SJCRH30 (cell line): ENCODE results near the gene ANKLE1. TPM values are rescaled to one million over a fixed set of nuclear protein-coding genes. Genes with fewer than 3 reads are reported as not detected.

ENCODE experiments used
- DNase-seq, 2 experiments: peaks; one replicate each; pipeline ENCODE4 v3.0.0-alpha.2; 2015 to 2020
- H3K27ac ChIP-seq: fragments of 250-450 bp; sonication (Bioruptor Pico); 2 replicates; pipeline ENCODE4 v1.5.1; 2020; ENCODE audit warnings: mild to moderate bottlenecking, moderate library complexity
- H3K27me3 ChIP-seq: fragments of 250-450 bp; sonication (Bioruptor Pico); 2 replicates; pipeline ENCODE4 v1.5.1; 2020; ENCODE audit warnings: mild to moderate bottlenecking, moderate library complexity
- H3K36me3 ChIP-seq: fragments of 250-450 bp; sonication (Bioruptor Pico); 2 replicates; pipeline ENCODE4 v1.5.1; 2020; ENCODE audit warnings: mild to moderate bottlenecking, moderate library complexity
- H3K4me1 ChIP-seq: fragments of 250-450 bp; sonication (Bioruptor Pico); 2 replicates; pipeline ENCODE4 v1.5.1; 2020; ENCODE audit warnings: mild to moderate bottlenecking, moderate library complexity
- H3K4me3 ChIP-seq: fragments of 250-450 bp; sonication (Bioruptor Pico); 2 replicates; pipeline ENCODE4 v1.5.1; 2020; ENCODE audit warnings: mild to moderate bottlenecking, moderate library complexity
- H3K9me3 ChIP-seq: fragments of 250-450 bp; sonication (Bioruptor Pico); replicated peaks from 2 replicates; pipeline ENCODE4 v1.5.1; 2020; ENCODE audit warnings: mild to moderate bottlenecking, moderate library complexity
- total RNA-seq: library from RNA; depleted of rRNA; stranded (reverse); fragments of >200 nt; shearing (Covaris generic); gene quantifications from 2 replicates; pipeline ENCODE4 v1.2.3, GENCODE V29; 2014; rRNA removed

Gene ANKLE1
- 0.49 and 0.66 TPM in 2 replicates for total RNA-seq

GRCh38 chr19:17281391-17282304, at the start of gene ANKLE1:
TSS of gene ANKLE1 (plus strand) at chr19:17281901. CDS start at chr19:17281921, 20 bp downstream.
- H3K36me3 ChIP-seq, result peaks cover 18% of the 10 kb centered on the region
- no peak within 1 kb of the TSS for H3K4me3 ChIP-seq
- H3K27me3 ChIP-seq, result no peaks in the 10 kb centered on the region
- H3K4me1 ChIP-seq, result no peaks in the 10 kb centered on the region
- DNase-seq, result no peak
- H3K9me3 ChIP-seq, result no peaks in the 10 kb centered on the region; the same call in 1 of the 2 replicates
- H3K27ac ChIP-seq, result no peak within 1 kb of the TSS

- peaks cover 45% of the 10 kb centered on the region for H3K36me3 ChIP-seq
- no peak for DNase-seq
- no peaks in the 10 kb centered on the region for H3K9me3 ChIP-seq
- no peaks in the 10 kb centered on the region for H3K4me1 ChIP-seq
- no peak overlapping the region for H3K4me3 ChIP-seq
- no peak overlapping the region for H3K27ac ChIP-seq
- H3K27me3 ChIP-seq, result no peaks in the 10 kb centered on the region
These were observed 49.4 kb upstream of the ANKLE1 start for GRCh38 chr19:17232258-17232657.

GRCh38 chr19:17234911-17235299, 46.8 kb upstream of the ANKLE1 start:
- H3K36me3 ChIP-seq, result peaks cover 58% of the 10 kb centered on the region
- H3K27me3 ChIP-seq, result no peaks in the 10 kb centered on the region
- no peak overlapping the region for H3K4me3 ChIP-seq
- H3K27ac ChIP-seq, result no peak overlapping the region
- H3K4me1 ChIP-seq, result no peaks in the 10 kb centered on the region
- H3K9me3 ChIP-seq, result no peaks in the 10 kb centered on the region
- no peak for DNase-seq

GRCh38 chr19:17235300-17235970, 46.3 kb upstream of the ANKLE1 start:
- H3K36me3 ChIP-seq, result peaks cover 61% of the 10 kb centered on the region
- DNase-seq, result no peak
- H3K4me3 ChIP-seq, result no peak overlapping the region
- H3K27me3 ChIP-seq, result no peaks in the 10 kb centered on the region
- no peaks in the 10 kb centered on the region for H3K9me3 ChIP-seq
- no peak overlapping the region for H3K27ac ChIP-seq
- no peaks in the 10 kb centered on the region for H3K4me1 ChIP-seq

GRCh38 chr19:17235971-17236777, 45.5 kb upstream of the ANKLE1 start:
- no peak overlapping the region for H3K4me3 ChIP-seq
- no peaks in the 10 kb centered on the region for H3K9me3 ChIP-seq
- DNase-seq, result no peak
- no peaks in the 10 kb centered on the region for H3K4me1 ChIP-seq
- H3K27me3 ChIP-seq, result no peaks in the 10 kb centered on the region
- peaks cover 53% of the 10 kb centered on the region for H3K36me3 ChIP-seq
- no peak overlapping the region for H3K27ac ChIP-seq

GRCh38 chr19:17236811-17237543, 44.7 kb upstream of the ANKLE1 start:
- Histone ChIP-seq H3K4me3 (no peak overlapping the region), H3K9me3 (no peaks in the 10 kb centered on the region), H3K4me1 (no peaks in the 10 kb centered on the region), H3K36me3 (peaks cover 49% of the 10 kb centered on the region), H3K27ac (no peak overlapping the region), H3K27me3 (no peaks in the 10 kb centered on the region)
- no peak for DNase-seq

GRCh38 chr19:17237747-17238706, 43.7 kb upstream of the ANKLE1 start:
- no peak overlapping the region for H3K27ac ChIP-seq
- H3K4me3 ChIP-seq, result no peak overlapping the region
- no peak for DNase-seq
- no peaks in the 10 kb centered on the region for H3K27me3 ChIP-seq
- peaks cover 40% of the 10 kb centered on the region for H3K36me3 ChIP-seq
- no peaks in the 10 kb centered on the region for H3K9me3 ChIP-seq
- H3K4me1 ChIP-seq, result no peaks in the 10 kb centered on the region

- no peak for DNase-seq
- H3K9me3 ChIP-seq, result no peaks in the 10 kb centered on the region
- no peaks in the 10 kb centered on the region for H3K4me1 ChIP-seq
- H3K27me3 ChIP-seq, result no peaks in the 10 kb centered on the region
- no peak overlapping the region for H3K4me3 ChIP-seq
- peaks cover 24% of the 10 kb centered on the region for H3K36me3 ChIP-seq
- H3K27ac ChIP-seq, result no peak overlapping the region
These were observed 41.5 kb upstream of the ANKLE1 start for GRCh38 chr19:17240062-17240752.

GRCh38 chr19:17240826-17241399, 40.8 kb upstream of the ANKLE1 start:
- H3K27me3 ChIP-seq, result no peaks in the 10 kb centered on the region
- no peak overlapping the region for H3K27ac ChIP-seq
- H3K4me3 ChIP-seq, result no peak overlapping the region
- no peak for DNase-seq
- no peaks in the 10 kb centered on the region for H3K9me3 ChIP-seq
- H3K36me3 ChIP-seq, result peaks cover 23% of the 10 kb centered on the region
- H3K4me1 ChIP-seq, result no peaks in the 10 kb centered on the region

- Histone ChIP-seq H3K4me1 (peaks cover 9% of the 10 kb centered on the region), H3K4me3 (no peak overlapping the region), H3K27ac (no peak overlapping the region), H3K27me3 (no peaks in the 10 kb centered on the region), H3K36me3 (peaks cover 16% of the 10 kb centered on the region), H3K9me3 (no peaks in the 10 kb centered on the region)
- no peak for DNase-seq
These were observed 39.1 kb upstream of the ANKLE1 start for GRCh38 chr19:17242431-17243208.

GRCh38 chr19:17243211-17243829, 38.4 kb upstream of the ANKLE1 start:
- no peak for DNase-seq
- no peak overlapping the region for H3K27ac ChIP-seq

More at GRCh38 chr19:17243211-17243829, 38.4 kb upstream of the ANKLE1 start:
- H3K27me3 ChIP-seq, result no peaks in the 10 kb centered on the region
- H3K4me1 ChIP-seq, result peaks cover 16% of the 10 kb centered on the region
- peak overlapping the region; percentile 79 for H3K4me3 ChIP-seq
- no peaks in the 10 kb centered on the region for H3K9me3 ChIP-seq
- peaks cover 12% of the 10 kb centered on the region for H3K36me3 ChIP-seq
